ENCODE results near the gene KRTAP10-2.

DNA sequence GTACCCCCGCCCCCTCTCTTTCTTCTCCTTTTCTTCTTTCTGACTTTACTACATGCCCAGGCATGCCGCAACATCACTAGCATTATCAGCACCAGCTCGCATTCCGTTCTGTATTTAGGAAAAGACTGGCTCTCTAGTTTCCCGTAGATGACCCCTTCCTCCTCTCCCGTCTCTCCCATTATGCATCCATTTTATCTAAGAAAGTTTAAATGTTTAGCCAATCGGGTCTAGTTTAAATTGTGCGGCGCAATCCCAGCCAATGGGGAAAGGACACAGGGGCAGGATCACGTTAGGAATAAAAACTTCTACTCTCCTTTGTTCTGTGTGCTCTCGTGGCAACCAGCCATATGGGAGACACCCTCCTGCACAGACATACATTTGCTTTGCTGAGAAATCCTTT lies 46.8 kb upstream of the KRTAP10-2 start:
- TF ChIP-seq GATA3 (IDR thresholded peaks at IDR 0.05; ENCODE audit: low read depth, low read length): no peak
- TF ChIP-seq GATA2 (IDR thresholded peaks at IDR 0.05; ENCODE audit: low read depth, low read length): no peak

All from SH-SY5Y (cell line).